ENCODE data around the gene MRPL11. TPM values are rescaled to one million over a fixed set of nuclear protein-coding genes. Genes with fewer than 3 reads are reported as not detected.

Gene MRPL11
- total RNA-seq, 1 donor, result 33.3 TPM

DNA sequence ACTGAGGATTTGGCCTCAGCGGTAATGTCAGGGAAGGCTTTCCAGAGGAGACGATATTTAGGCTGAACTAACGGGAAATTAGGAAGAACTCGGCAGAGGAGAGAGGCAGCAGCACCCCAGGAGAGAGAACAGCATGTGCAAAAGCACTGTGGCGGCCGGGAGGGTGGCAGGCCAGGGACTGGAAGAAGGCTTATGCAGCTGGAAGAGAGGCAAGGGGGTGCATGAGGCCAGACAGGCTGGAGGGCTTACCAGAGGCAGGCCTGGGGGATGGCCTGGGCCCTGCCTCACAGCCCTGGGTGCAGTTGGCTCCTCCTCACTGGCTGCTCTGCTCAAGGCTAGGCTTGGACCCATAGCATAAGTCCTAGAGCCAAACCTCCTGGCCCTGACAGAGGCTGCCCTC lies 25.5 kb downstream of the MRPL11 start:
- peaks cover 3% of the 10 kb centered on the region for H4K20me1 ChIP-seq (ENCODE audit: insufficient read depth, low read length)
- no peak overlapping the region for H3K4me3 ChIP-seq (ENCODE audit: insufficient read depth, low read length)
- DNase-seq (ENCODE audit: insufficient read length, low spot score, missing footprints), result no peak
- no peaks in the 10 kb centered on the region for H3K79me2 ChIP-seq (ENCODE audit: insufficient read depth, low read length)
- no peaks in the 10 kb centered on the region for H3K9me3 ChIP-seq (ENCODE audit: low read depth, low read length)
- H3K27me3 ChIP-seq (ENCODE audit: insufficient read depth, low read length), result peaks cover 8% of the 10 kb centered on the region
- peaks cover 8% of the 10 kb centered on the region for H3K4me1 ChIP-seq (ENCODE audit: insufficient read depth, low read length)
- H3K36me3 ChIP-seq (ENCODE audit: insufficient read depth, low read length), result no peaks in the 10 kb centered on the region
- TF ChIP-seq, protein P1, sequence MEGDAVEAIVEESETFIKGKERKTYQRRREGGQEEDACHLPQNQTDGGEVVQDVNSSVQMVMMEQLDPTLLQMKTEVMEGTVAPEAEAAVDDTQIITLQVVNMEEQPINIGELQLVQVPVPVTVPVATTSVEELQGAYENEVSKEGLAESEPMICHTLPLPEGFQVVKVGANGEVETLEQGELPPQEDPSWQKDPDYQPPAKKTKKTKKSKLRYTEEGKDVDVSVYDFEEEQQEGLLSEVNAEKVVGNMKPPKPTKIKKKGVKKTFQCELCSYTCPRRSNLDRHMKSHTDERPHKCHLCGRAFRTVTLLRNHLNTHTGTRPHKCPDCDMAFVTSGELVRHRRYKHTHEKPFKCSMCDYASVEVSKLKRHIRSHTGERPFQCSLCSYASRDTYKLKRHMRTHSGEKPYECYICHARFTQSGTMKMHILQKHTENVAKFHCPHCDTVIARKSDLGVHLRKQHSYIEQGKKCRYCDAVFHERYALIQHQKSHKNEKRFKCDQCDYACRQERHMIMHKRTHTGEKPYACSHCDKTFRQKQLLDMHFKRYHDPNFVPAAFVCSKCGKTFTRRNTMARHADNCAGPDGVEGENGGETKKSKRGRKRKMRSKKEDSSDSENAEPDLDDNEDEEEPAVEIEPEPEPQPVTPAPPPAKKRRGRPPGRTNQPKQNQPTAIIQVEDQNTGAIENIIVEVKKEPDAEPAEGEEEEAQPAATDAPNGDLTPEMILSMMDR (IDR thresholded peaks at IDR 0.05; ENCODE audit: extremely low read depth, low read depth, low read length), result no peak
- no peak overlapping the region for H3K4me2 ChIP-seq (ENCODE audit: insufficient read depth, low read length)
- H2AFZ ChIP-seq (ENCODE audit: low read length), result no peak overlapping the region
- H3K27ac ChIP-seq (ENCODE audit: low read depth, low read length), result no peak overlapping the region

DNA sequence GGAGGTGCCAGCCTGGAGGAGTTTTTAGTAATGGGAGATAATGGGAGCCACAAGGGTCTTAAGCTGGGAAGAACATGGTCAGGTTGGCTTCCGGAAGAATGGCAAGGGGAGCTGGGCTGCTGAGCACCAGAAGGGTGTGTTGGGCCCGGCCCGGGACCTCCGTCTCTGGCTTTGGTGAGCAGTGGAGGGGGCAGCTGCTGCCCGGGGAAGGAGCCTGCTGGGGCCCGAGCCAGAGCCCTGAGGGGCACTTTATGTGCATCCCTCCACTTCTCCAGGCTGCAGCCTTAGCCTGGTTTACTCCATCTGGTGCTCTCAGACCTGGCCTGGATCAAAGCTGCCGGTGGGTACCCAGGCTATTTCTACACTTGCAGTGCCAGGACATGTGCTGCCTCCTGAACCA lies 26.5 kb downstream of the MRPL11 start:
- H3K36me3 ChIP-seq (ENCODE audit: insufficient read depth, low read length), result no peaks in the 10 kb centered on the region
- no peaks in the 10 kb centered on the region for H3K79me2 ChIP-seq (ENCODE audit: insufficient read depth, low read length)
- no peak for DNase-seq (ENCODE audit: insufficient read length, low spot score, missing footprints)
- H4K20me1 ChIP-seq (ENCODE audit: insufficient read depth, low read length), result no peaks in the 10 kb centered on the region
- no peak overlapping the region for H3K4me2 ChIP-seq (ENCODE audit: insufficient read depth, low read length)
- H3K4me3 ChIP-seq (ENCODE audit: insufficient read depth, low read length), result no peak overlapping the region
- peaks cover 12% of the 10 kb centered on the region for H3K27me3 ChIP-seq (ENCODE audit: insufficient read depth, low read length)
- H3K9me3 ChIP-seq (ENCODE audit: low read depth, low read length), result no peaks in the 10 kb centered on the region
- H3K4me1 ChIP-seq (ENCODE audit: insufficient read depth, low read length), result no peaks in the 10 kb centered on the region
- no peak overlapping the region for H2AFZ ChIP-seq (ENCODE audit: low read length)
- H3K27ac ChIP-seq (ENCODE audit: low read depth, low read length), result no peak overlapping the region
- TF ChIP-seq, protein P1 (IDR thresholded peaks at IDR 0.05; ENCODE audit: extremely low read depth, low read depth, low read length), result no peak

DNA sequence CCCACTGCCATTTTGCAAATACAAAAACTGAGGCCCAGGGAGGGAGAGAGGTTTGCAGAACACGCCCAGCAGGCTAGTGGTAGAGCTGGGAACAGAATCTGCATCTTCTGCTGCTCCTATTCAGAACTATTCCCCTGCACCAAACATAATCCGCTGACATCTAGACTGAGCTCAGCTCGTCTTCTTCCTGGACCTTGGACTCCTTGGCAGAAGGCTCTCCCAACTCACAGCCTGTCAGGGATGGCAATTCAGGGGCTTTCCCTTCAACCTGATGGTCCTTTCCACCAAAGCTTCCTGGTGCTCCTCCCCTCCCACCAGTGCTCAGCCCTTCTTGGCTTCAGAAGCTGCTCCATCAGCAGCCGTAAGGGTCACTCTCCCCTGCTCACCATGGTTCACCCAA lies 27.3 kb downstream of the MRPL11 start:
- H3K4me2 ChIP-seq (ENCODE audit: insufficient read depth, low read length), result no peak overlapping the region
- no peaks in the 10 kb centered on the region for H3K9me3 ChIP-seq (ENCODE audit: low read depth, low read length)
- no peak overlapping the region for H3K4me3 ChIP-seq (ENCODE audit: insufficient read depth, low read length)
- H4K20me1 ChIP-seq (ENCODE audit: insufficient read depth, low read length), result no peaks in the 10 kb centered on the region
- H3K36me3 ChIP-seq (ENCODE audit: insufficient read depth, low read length), result no peaks in the 10 kb centered on the region
- no peak for DNase-seq (ENCODE audit: insufficient read length, low spot score, missing footprints)
- no peaks in the 10 kb centered on the region for H3K4me1 ChIP-seq (ENCODE audit: insufficient read depth, low read length)
- no peaks in the 10 kb centered on the region for H3K79me2 ChIP-seq (ENCODE audit: insufficient read depth, low read length)
- no peak overlapping the region for H2AFZ ChIP-seq (ENCODE audit: low read length)
- H3K27ac ChIP-seq (ENCODE audit: low read depth, low read length), result no peak overlapping the region
- TF ChIP-seq, protein P1 (IDR thresholded peaks at IDR 0.05; ENCODE audit: extremely low read depth, low read depth, low read length), result no peak
- H3K27me3 ChIP-seq (ENCODE audit: insufficient read depth, low read length), result peaks cover 12% of the 10 kb centered on the region

DNA sequence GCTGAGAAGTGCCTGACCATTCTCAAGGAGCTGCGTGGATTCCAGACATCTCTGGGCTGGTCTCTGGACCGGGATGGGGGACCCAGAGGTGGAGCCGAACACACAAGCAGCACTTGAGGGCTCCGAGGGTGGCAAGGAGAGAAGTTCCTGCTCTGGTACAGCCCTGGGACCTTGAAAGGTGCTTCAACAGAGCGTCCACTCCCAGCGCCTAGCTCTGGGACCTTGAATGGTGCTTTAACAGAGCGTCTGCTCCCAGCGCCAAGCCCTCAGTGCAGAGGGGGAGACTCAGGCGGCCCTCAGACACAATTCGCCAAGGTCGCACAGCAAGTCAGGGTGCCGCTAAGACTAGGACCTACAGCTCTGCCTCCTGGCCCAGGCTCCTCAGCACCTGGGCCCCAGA lies 28.5 kb downstream of the MRPL11 start:
- H3K79me2 ChIP-seq (ENCODE audit: insufficient read depth, low read length), result no peaks in the 10 kb centered on the region
- H4K20me1 ChIP-seq (ENCODE audit: insufficient read depth, low read length), result no peaks in the 10 kb centered on the region
- H3K27me3 ChIP-seq (ENCODE audit: insufficient read depth, low read length), result peaks cover 17% of the 10 kb centered on the region
- no peak overlapping the region for H2AFZ ChIP-seq (ENCODE audit: low read length)
- TF ChIP-seq, protein P1 (IDR thresholded peaks at IDR 0.05; ENCODE audit: extremely low read depth, low read depth, low read length), result no peak
- H3K4me3 ChIP-seq (ENCODE audit: insufficient read depth, low read length), result no peak overlapping the region
- H3K27ac ChIP-seq (ENCODE audit: low read depth, low read length), result no peak overlapping the region
- no peaks in the 10 kb centered on the region for H3K9me3 ChIP-seq (ENCODE audit: low read depth, low read length)
- DNase-seq (ENCODE audit: insufficient read length, low spot score, missing footprints), result no peak
- H3K36me3 ChIP-seq (ENCODE audit: insufficient read depth, low read length), result no peaks in the 10 kb centered on the region
- no peaks in the 10 kb centered on the region for H3K4me1 ChIP-seq (ENCODE audit: insufficient read depth, low read length)
- no peak overlapping the region for H3K4me2 ChIP-seq (ENCODE audit: insufficient read depth, low read length)
